Measurements from ENCODE around the gene CERKL.

CERKL gene

DNA sequence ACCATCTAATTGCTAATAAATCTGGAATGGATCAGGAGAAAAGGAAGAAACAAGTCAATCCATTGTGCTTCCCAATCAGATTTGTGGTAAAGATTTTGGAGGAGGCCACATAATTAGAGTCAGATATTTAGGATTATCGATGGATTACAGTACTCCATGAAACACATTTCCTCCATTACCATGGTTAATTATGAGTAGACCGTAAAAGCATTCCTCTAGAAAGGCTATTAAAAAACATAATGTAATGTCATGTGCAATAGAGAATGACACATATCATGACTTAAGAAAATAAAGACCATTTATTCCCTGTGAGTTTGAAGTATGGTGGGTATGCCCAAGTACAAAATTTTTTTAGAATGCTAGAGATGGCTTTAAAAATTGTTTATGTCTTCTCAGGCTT is 103.7 kb downstream of the CERKL start:
- Histone ChIP-seq H3K9me2 (ENCODE audit: low read depth, low read length) (no peaks in the 10 kb centered on the region), H3K4me3 (ENCODE audit: low read depth, low read length, poor library complexity, severe bottlenecking) (no peak overlapping the region), H3K9ac (ENCODE audit: low read length) (no peak overlapping the region), H3K36me3 (ENCODE audit: insufficient read depth, low read length) (no peaks in the 10 kb centered on the region), H3K79me2 (ENCODE audit: insufficient read depth, low read length) (no peaks in the 10 kb centered on the region), H3K4me2 (ENCODE audit: low read length) (no peak overlapping the region), H4K20me1 (ENCODE audit: insufficient read depth, low read length) (no peaks in the 10 kb centered on the region), H3F3A (ENCODE audit: insufficient read depth, low read length) (no peaks in the 10 kb centered on the region), H3K27me3 (ENCODE audit: insufficient read depth, low read length) (no peaks in the 10 kb centered on the region), H3K27ac (ENCODE audit: low read depth, low read length, poor library complexity, severe bottlenecking) (no peak overlapping the region), H3K4me1 (ENCODE audit: insufficient read depth, low read length, severe bottlenecking) (no peaks in the 10 kb centered on the region), H2AFZ (ENCODE audit: low read length) (no peak overlapping the region), H3K9me3 (ENCODE audit: low read length) (no peaks in the 10 kb centered on the region)
- TF ChIP-seq, protein P1, sequence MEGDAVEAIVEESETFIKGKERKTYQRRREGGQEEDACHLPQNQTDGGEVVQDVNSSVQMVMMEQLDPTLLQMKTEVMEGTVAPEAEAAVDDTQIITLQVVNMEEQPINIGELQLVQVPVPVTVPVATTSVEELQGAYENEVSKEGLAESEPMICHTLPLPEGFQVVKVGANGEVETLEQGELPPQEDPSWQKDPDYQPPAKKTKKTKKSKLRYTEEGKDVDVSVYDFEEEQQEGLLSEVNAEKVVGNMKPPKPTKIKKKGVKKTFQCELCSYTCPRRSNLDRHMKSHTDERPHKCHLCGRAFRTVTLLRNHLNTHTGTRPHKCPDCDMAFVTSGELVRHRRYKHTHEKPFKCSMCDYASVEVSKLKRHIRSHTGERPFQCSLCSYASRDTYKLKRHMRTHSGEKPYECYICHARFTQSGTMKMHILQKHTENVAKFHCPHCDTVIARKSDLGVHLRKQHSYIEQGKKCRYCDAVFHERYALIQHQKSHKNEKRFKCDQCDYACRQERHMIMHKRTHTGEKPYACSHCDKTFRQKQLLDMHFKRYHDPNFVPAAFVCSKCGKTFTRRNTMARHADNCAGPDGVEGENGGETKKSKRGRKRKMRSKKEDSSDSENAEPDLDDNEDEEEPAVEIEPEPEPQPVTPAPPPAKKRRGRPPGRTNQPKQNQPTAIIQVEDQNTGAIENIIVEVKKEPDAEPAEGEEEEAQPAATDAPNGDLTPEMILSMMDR (IDR thresholded peaks at IDR 0.05; ENCODE audit: low read length): no peak
- no peak for TF ChIP-seq EZH2 (IDR thresholded peaks at IDR 0.05; ENCODE audit: borderline replicate concordance, low read length)

DNA sequence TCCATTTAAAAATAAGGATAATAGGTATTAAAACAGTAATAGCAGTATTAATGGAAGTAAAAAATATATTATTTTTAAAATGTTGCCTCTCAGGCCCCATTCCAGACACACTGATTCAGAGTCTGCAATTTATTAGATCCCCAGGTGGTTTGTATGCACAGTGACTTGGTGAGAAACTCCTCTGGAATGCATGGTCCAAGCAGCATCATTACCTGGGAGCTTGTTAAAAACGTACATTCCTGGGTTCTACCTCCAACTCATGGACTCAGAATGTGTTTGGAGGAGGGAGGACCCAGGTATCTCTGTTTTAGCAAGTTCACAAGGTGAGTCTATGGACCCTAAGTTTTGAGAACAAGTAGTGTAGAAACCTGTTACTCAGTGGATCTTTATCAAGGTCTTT is 104.1 kb downstream of the CERKL start:
- no peaks in the 10 kb centered on the region for H3F3A ChIP-seq (ENCODE audit: insufficient read depth, low read length)
- H3K9ac ChIP-seq (ENCODE audit: low read length): no peak overlapping the region
- no peak overlapping the region for H3K4me3 ChIP-seq (ENCODE audit: low read depth, low read length, poor library complexity, severe bottlenecking)
- H4K20me1 ChIP-seq (ENCODE audit: insufficient read depth, low read length): no peaks in the 10 kb centered on the region
- no peak overlapping the region for H3K27ac ChIP-seq (ENCODE audit: low read depth, low read length, poor library complexity, severe bottlenecking)
- H3K9me2 ChIP-seq (ENCODE audit: low read depth, low read length): no peaks in the 10 kb centered on the region
- TF ChIP-seq, protein P1 (IDR thresholded peaks at IDR 0.05; ENCODE audit: low read length): no peak
- TF ChIP-seq EZH2 (IDR thresholded peaks at IDR 0.05; ENCODE audit: borderline replicate concordance, low read length): no peak
- no peaks in the 10 kb centered on the region for H3K9me3 ChIP-seq (ENCODE audit: low read length)
- H3K4me2 ChIP-seq (ENCODE audit: low read length): no peak overlapping the region
- H3K27me3 ChIP-seq (ENCODE audit: insufficient read depth, low read length): no peaks in the 10 kb centered on the region
- no peaks in the 10 kb centered on the region for H3K79me2 ChIP-seq (ENCODE audit: insufficient read depth, low read length)
- no peaks in the 10 kb centered on the region for H3K36me3 ChIP-seq (ENCODE audit: insufficient read depth, low read length)
- no peaks in the 10 kb centered on the region for H3K4me1 ChIP-seq (ENCODE audit: insufficient read depth, low read length, severe bottlenecking)
- no peak overlapping the region for H2AFZ ChIP-seq (ENCODE audit: low read length)

DNA sequence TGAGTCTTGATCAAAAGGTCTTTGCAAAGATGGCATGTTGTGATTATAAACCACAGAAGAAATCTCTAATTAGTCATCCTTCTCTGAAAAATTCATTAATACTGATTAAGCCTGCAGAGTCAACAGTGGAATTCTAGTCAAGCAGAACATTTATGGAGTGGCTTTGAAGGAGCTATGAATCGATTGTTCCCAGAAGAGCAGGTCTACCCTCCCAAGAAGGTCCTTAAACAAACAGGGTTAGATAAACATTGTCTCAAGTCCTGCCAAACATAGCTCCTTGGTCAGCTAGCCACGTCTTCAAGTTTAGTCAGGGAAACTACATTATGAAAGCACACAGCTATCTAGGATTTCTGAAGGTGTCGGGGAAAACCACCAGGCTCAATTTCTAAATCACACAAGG is 110.8 kb downstream of the CERKL start:
- no peak overlapping the region for H3K4me3 ChIP-seq (ENCODE audit: low read depth, low read length, poor library complexity, severe bottlenecking)
- TF ChIP-seq, protein P1 (IDR thresholded peaks at IDR 0.05; ENCODE audit: low read length): no peak
- no peak for TF ChIP-seq EZH2 (IDR thresholded peaks at IDR 0.05; ENCODE audit: borderline replicate concordance, low read length)
- no peak overlapping the region for H3K9ac ChIP-seq (ENCODE audit: low read length)
- no peak overlapping the region for H3K27ac ChIP-seq (ENCODE audit: low read depth, low read length, poor library complexity, severe bottlenecking)
- H3K4me1 ChIP-seq (ENCODE audit: insufficient read depth, low read length, severe bottlenecking): no peaks in the 10 kb centered on the region
- no peaks in the 10 kb centered on the region for H4K20me1 ChIP-seq (ENCODE audit: insufficient read depth, low read length)
- H3K9me3 ChIP-seq (ENCODE audit: low read length): no peaks in the 10 kb centered on the region
- no peak overlapping the region for H2AFZ ChIP-seq (ENCODE audit: low read length)
- no peaks in the 10 kb centered on the region for H3K27me3 ChIP-seq (ENCODE audit: insufficient read depth, low read length)
- no peaks in the 10 kb centered on the region for H3K79me2 ChIP-seq (ENCODE audit: insufficient read depth, low read length)
- no peak overlapping the region for H3K4me2 ChIP-seq (ENCODE audit: low read length)
- H3F3A ChIP-seq (ENCODE audit: insufficient read depth, low read length): no peaks in the 10 kb centered on the region
- H3K9me2 ChIP-seq (ENCODE audit: low read depth, low read length): no peaks in the 10 kb centered on the region
- H3K36me3 ChIP-seq (ENCODE audit: insufficient read depth, low read length): no peaks in the 10 kb centered on the region

All from OCI-LY1 (cell line).